Measurements from ENCODE around the gene KCNQ2.

The KCNQ2 gene

GRCh38 chr20:63491635-63492230, 19.3 kb upstream of the KCNQ2 start:
- H3K4me3 ChIP-seq (ENCODE audit: low read depth, low read length), result no peak overlapping the region
- TF ChIP-seq CTCF (IDR thresholded peaks at IDR 0.05; ENCODE audit: low read depth, low read length, missing control alignments), result no peak
- in situ Hi-C loops (cut with HindIII; ENCODE audit: low sequenced_read_pairs), result no loop called here
- DNase-seq (ENCODE audit: low read depth), result no peak

- in situ Hi-C loops (cut with HindIII; ENCODE audit: low sequenced_read_pairs), result no loop called here
- DNase-seq (ENCODE audit: low read depth), result no peak
- no peak for TF ChIP-seq CTCF (IDR thresholded peaks at IDR 0.05; ENCODE audit: low read depth, low read length, missing control alignments)
- H3K4me3 ChIP-seq (ENCODE audit: low read depth, low read length), result no peak overlapping the region
Measured at GRCh38 chr20:63491078-63491477, 18.6 kb upstream of the KCNQ2 start.

GRCh38 chr20:63490416-63490815, 18.0 kb upstream of the KCNQ2 start:
- no peak for TF ChIP-seq CTCF (IDR thresholded peaks at IDR 0.05; ENCODE audit: low read depth, low read length, missing control alignments)
- no peak for DNase-seq (ENCODE audit: low read depth)
- no peak overlapping the region for H3K4me3 ChIP-seq (ENCODE audit: low read depth, low read length)
- in situ Hi-C loops (cut with HindIII; ENCODE audit: low sequenced_read_pairs), result no loop called here

- no peak for DNase-seq (ENCODE audit: low read depth)
- no peak for TF ChIP-seq CTCF (IDR thresholded peaks at IDR 0.05; ENCODE audit: low read depth, low read length, missing control alignments)
- no peak overlapping the region for H3K4me3 ChIP-seq (ENCODE audit: low read depth, low read length)
- in situ Hi-C loops (cut with HindIII; ENCODE audit: low sequenced_read_pairs), result no loop called here
Measured at GRCh38 chr20:63488315-63489251, 16.1 kb upstream of the KCNQ2 start.

- no peak for DNase-seq (ENCODE audit: low read depth)
- no peak for TF ChIP-seq CTCF (IDR thresholded peaks at IDR 0.05; ENCODE audit: low read depth, low read length, missing control alignments)
- no peak overlapping the region for H3K4me3 ChIP-seq (ENCODE audit: low read depth, low read length)
- in situ Hi-C loops (cut with HindIII; ENCODE audit: low sequenced_read_pairs), result no loop called here
Measured at GRCh38 chr20:63487781-63488241, 15.4 kb upstream of the KCNQ2 start.

- no peak for DNase-seq (ENCODE audit: low read depth)
- H3K4me3 ChIP-seq (ENCODE audit: low read depth, low read length), result no peak overlapping the region
- TF ChIP-seq CTCF (IDR thresholded peaks at IDR 0.05; ENCODE audit: low read depth, low read length, missing control alignments), result no peak
- in situ Hi-C loops (cut with HindIII; ENCODE audit: low sequenced_read_pairs), result no loop called here
Measured at GRCh38 chr20:63487116-63487764, 14.8 kb upstream of the KCNQ2 start.

Measured in astrocyte of the cerebellum (primary cell).